Activated T-cell treated with anti-CD3 and anti-CD28 coated beads, Interleukin-2, amount 50 U/mL, for 24 hours (primary cell): Measurements from ENCODE around the gene PSORS1C1.
"Not testable (repeated sequence)": the region's sequence is repeated elsewhere in the genome, so short reads cannot be mapped to it uniquely, and the experiment has no call there.

Experiments
- DNase-seq: peaks from one replicate; pipeline ENCODE4 v3.0.0-alpha.2; 2020
- H3K27ac Mint-ChIP-seq: 2 replicates; pipeline ENCODE4 v1.8.0; 2020; ENCODE audit warnings: mild to moderate bottlenecking, mixed read lengths
- H3K27me3 Mint-ChIP-seq: 2 replicates; pipeline ENCODE4 v1.8.0; 2020; ENCODE audit warnings: mixed read lengths
- H3K36me3 Mint-ChIP-seq: 2 replicates; pipeline ENCODE4 v1.8.0; 2020; ENCODE audit warnings: low read depth, mixed read lengths
- H3K4me1 Mint-ChIP-seq: 2 replicates; pipeline ENCODE4 v1.8.0; 2020; ENCODE audit warnings: low read depth, mixed read lengths
- H3K4me3 Mint-ChIP-seq: 2 replicates; pipeline ENCODE4 v1.8.0; 2020; ENCODE audit warnings: mild to moderate bottlenecking, moderate library complexity, mixed read lengths
- H3K9me3 Mint-ChIP-seq: 2 replicates; pipeline ENCODE4 v1.8.0; 2020; ENCODE audit warnings: mixed read lengths

Gene PSORS1C1

GRCh38 chr6:31168606-31169005, 54.0 kb downstream of the PSORS1C1 start:
- no peak for DNase-seq
- no peak overlapping the region for H3K27ac Mint-ChIP-seq
- H3K36me3 Mint-ChIP-seq = peaks cover 6% of the 10 kb centered on the region
- H3K27me3 Mint-ChIP-seq = no peaks in the 10 kb centered on the region
- no peak overlapping the region for H3K4me3 Mint-ChIP-seq
- no peaks in the 10 kb centered on the region for H3K9me3 Mint-ChIP-seq
- peaks cover 15% of the 10 kb centered on the region for H3K4me1 Mint-ChIP-seq

DNA sequence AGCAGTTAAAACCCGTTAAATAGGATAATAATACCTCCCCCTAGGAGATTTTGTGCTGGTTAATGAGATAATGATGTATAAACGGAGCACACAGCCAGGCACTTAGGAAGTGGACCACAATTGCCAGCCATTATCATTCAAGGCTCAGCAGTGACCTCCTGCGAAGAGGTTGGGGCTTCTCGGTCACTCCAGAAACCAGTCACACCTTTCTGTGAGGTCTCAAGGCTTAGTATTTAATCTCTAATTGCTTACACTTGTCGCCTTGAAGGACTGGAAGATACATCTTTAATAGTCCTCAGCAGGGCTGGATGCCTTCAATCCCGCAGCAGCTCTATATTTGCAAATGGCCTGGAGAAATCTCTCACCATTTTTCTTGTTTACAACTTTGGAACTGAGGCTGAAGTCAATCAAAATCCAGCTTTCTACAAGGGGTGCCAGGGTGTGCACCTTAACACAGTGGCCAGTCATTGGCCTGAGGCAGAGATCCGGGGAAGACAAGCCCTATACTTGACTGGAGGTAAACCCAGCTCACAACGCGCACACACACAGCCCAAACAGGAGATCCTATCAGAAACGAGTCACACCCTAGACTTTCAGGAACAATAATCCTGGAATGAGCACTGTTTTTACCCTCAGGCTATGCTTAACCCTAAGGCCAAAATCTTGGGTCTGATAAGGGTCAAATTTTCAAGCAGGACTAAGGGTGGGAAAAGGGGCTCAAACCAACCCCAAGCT, 54.7 kb downstream of the PSORS1C1 start:
- DNase-seq = no peak
- Mint-ChIP-seq H3K4me1 (peaks cover 10% of the 10 kb centered on the region), H3K27ac (no peak overlapping the region), H3K9me3 (no peaks in the 10 kb centered on the region), H3K4me3 (no peak overlapping the region), H3K36me3 (no peaks in the 10 kb centered on the region), H3K27me3 (no peaks in the 10 kb centered on the region)

DNA sequence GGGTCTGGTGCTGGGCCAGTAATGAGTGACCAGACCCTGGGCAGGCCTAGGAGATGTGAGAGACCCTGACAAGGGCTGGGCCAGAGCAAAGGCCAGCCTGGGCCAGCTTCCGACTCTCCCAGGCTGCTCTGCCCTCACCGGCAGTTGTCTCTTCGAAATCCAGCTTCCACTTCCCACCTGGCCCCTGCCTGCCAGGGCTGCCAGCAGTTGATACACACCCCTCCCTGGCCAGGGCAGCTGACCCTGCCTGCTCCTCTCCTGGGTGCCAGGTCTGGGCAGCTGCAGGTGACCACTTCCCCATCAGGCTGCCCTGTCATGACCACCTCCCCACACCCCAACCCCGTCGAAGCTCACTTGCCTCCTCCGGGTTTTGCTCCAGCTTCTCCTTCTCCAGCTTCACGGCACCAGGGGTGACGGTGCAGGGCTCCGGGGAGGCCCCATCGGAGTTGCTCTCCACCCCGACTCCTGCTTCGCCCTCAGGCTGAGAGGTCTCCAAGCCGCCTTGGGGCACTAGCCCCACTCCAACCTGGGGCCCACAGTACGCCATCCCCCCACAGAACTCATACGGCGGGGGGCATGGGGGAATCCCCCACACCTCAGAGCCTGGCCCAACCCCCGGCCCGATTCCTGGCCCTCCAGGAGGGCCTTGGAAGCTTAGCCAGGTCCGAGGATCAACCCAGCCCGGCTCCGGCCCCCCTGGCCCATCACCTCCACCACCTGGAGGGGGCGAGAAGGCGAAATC, 55.4 kb downstream of the PSORS1C1 start:
- H3K27ac Mint-ChIP-seq, H3K9me3 Mint-ChIP-seq, DNase-seq, H3K27me3 Mint-ChIP-seq, H3K4me3 Mint-ChIP-seq, H3K4me1 Mint-ChIP-seq, H3K36me3 Mint-ChIP-seq: not testable (repeated sequence)

GRCh38 chr6:31170600-31170881, 55.9 kb downstream of the PSORS1C1 start, which contains the start of gene POU5F1:
Gene POU5F1, minus strand, starts transcription at chr6:31170682. Its CDS starts 62 bp downstream, at chr6:31170620.
- Mint-ChIP-seq H3K36me3 (no peaks in the 10 kb centered on the region), H3K9me3 (no peaks in the 10 kb centered on the region), H3K27ac (no peak within 1 kb of the TSS), H3K27me3 (no peaks in the 10 kb centered on the region), H3K4me1 (peaks cover 2% of the 10 kb centered on the region), H3K4me3 (no peak within 1 kb of the TSS)
- no peak for DNase-seq

- H3K27me3 Mint-ChIP-seq = no peaks in the 10 kb centered on the region
- no peak overlapping the region for H3K27ac Mint-ChIP-seq
- no peak for DNase-seq
- H3K4me1 Mint-ChIP-seq = peaks cover 3% of the 10 kb centered on the region
- H3K9me3 Mint-ChIP-seq = no peaks in the 10 kb centered on the region
- H3K36me3 Mint-ChIP-seq = no peaks in the 10 kb centered on the region
- H3K4me3 Mint-ChIP-seq = no peak overlapping the region
These were observed 56.5 kb downstream of the PSORS1C1 start for GRCh38 chr6:31170987-31171671.

- Mint-ChIP-seq H3K27ac (no peak overlapping the region), H3K36me3 (no peaks in the 10 kb centered on the region), H3K9me3 (no peaks in the 10 kb centered on the region), H3K4me3 (no peak overlapping the region), H3K27me3 (no peaks in the 10 kb centered on the region), H3K4me1 (peaks cover 3% of the 10 kb centered on the region)
- no peak for DNase-seq
These were observed 57.6 kb downstream of the PSORS1C1 start for GRCh38 chr6:31171931-31172905.

DNA sequence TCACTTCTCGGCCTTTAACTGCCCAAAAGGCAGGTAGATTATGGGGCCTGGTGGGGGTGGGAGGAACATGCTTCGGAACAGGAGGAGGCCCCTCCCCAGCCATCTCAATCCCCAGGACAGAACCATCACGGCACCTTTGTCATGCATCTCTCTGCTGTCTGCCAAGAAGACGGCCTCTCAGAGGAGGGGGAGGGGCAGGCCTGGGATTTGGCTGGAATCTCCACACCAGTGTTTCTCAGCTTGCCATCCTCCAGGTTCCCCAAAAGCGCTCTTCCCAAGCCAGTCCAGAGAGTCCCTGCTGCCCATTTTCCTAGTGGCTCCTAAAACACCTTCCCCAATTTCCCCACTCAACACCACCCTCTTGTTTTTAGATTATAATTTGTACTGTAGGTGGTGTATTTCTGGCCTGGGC, 58.4 kb downstream of the PSORS1C1 start:
- H3K27ac Mint-ChIP-seq = no peak overlapping the region
- no peak for DNase-seq
- H3K4me1 Mint-ChIP-seq = peaks cover 3% of the 10 kb centered on the region
- no peaks in the 10 kb centered on the region for H3K36me3 Mint-ChIP-seq
- no peak overlapping the region for H3K4me3 Mint-ChIP-seq
- H3K9me3 Mint-ChIP-seq = no peaks in the 10 kb centered on the region
- H3K27me3 Mint-ChIP-seq = no peaks in the 10 kb centered on the region

GRCh38 chr6:31173406-31173805, 58.8 kb downstream of the PSORS1C1 start:
- Mint-ChIP-seq H3K27ac (no peak overlapping the region), H3K36me3 (no peaks in the 10 kb centered on the region), H3K4me3 (no peak overlapping the region), H3K9me3 (no peaks in the 10 kb centered on the region), H3K27me3 (no peaks in the 10 kb centered on the region), H3K4me1 (peaks cover 3% of the 10 kb centered on the region)
- no peak for DNase-seq

- H3K27ac Mint-ChIP-seq = no peak overlapping the region
- DNase-seq = no peak
- H3K27me3 Mint-ChIP-seq = no peaks in the 10 kb centered on the region
- no peak overlapping the region for H3K4me3 Mint-ChIP-seq
- peaks cover 11% of the 10 kb centered on the region for H3K4me1 Mint-ChIP-seq
- H3K36me3 Mint-ChIP-seq = no peaks in the 10 kb centered on the region
- H3K9me3 Mint-ChIP-seq = no peaks in the 10 kb centered on the region
These were observed 59.8 kb downstream of the PSORS1C1 start for GRCh38 chr6:31174378-31174777.

DNA sequence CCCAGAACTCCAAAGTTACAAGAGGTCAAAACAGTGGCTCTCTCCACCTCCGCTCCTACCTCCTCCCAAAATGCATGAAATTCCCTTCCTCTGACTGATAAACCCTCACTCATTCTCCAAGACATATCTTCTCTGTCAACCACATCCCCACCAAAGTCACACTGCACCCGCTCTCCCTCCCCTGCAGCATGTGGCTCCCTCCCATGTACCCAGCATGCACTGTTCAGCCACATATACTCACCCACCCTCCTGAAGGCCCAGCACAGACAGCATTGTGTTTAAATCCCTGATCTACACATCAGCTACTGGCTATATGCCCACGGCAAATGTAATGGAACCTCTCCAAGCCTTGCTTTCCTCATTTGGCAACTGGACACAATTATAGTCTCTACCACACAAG, 61.4 kb downstream of the PSORS1C1 start:
- no peak for DNase-seq
- Mint-ChIP-seq H3K27me3 (no peaks in the 10 kb centered on the region), H3K4me3 (no peak overlapping the region), H3K36me3 (no peaks in the 10 kb centered on the region), H3K4me1 (peaks cover 11% of the 10 kb centered on the region), H3K27ac (no peak overlapping the region), H3K9me3 (no peaks in the 10 kb centered on the region)

- no peaks in the 10 kb centered on the region for H3K27me3 Mint-ChIP-seq
- H3K36me3 Mint-ChIP-seq = no peaks in the 10 kb centered on the region
- no peaks in the 10 kb centered on the region for H3K9me3 Mint-ChIP-seq
- H3K4me3 Mint-ChIP-seq = no peak overlapping the region
- no peak for DNase-seq
- no peak overlapping the region for H3K27ac Mint-ChIP-seq
- H3K4me1 Mint-ChIP-seq = peaks cover 11% of the 10 kb centered on the region
These were observed 63.8 kb downstream of the PSORS1C1 start for GRCh38 chr6:31178143-31179041.

DNA sequence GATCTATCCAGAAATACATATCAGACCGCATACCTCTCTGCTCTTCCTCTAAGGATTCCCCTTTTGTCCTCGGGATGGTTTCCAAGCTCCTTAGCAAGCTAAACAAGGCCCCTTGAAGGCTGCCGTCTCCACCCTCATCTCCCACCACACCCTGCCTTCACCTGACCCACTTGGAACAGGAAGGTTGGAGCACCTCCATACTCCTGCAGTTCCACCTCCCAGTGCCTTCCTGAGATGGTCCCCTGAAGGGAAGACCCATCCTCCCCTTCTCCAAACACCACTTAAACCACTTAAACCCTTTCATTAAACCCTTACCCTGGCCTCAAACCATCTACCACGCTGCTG, 64.4 kb downstream of the PSORS1C1 start:
- no peaks in the 10 kb centered on the region for H3K27me3 Mint-ChIP-seq
- no peak overlapping the region for H3K27ac Mint-ChIP-seq
- no peak for DNase-seq
- no peak overlapping the region for H3K4me3 Mint-ChIP-seq
- H3K36me3 Mint-ChIP-seq = no peaks in the 10 kb centered on the region
- H3K9me3 Mint-ChIP-seq = no peaks in the 10 kb centered on the region
- peaks cover 11% of the 10 kb centered on the region for H3K4me1 Mint-ChIP-seq

GRCh38 chr6:31179896-31180295, 65.3 kb downstream of the PSORS1C1 start:
- Mint-ChIP-seq H3K4me3 (peak overlapping the region; percentile 71), H3K27me3 (no peaks in the 10 kb centered on the region), H3K9me3 (no peaks in the 10 kb centered on the region), H3K27ac (no peak overlapping the region), H3K4me1 (peaks cover 11% of the 10 kb centered on the region), H3K36me3 (no peaks in the 10 kb centered on the region)
- DNase-seq = no peak
